HEK293 (cell line): ENCODE data around the gene SOX13.

Experiments used
- CTCF ChIA-PET: fragments of 350-600 bp; formaldehyde crosslinking; extraction: SDS; loops from one replicate; lab custom pipeline; 2021; ENCODE audit warnings: antibody characterized with exemption; lab: Yijun Ruan, JAX
- POLR2A ChIA-PET: fragments of 300-600 bp; formaldehyde crosslinking; extraction: SDS; loops from one replicate; lab custom pipeline; 2020; ENCODE audit warnings: antibody characterized with exemption, inconsistent platforms; lab: Yijun Ruan, JAX
- H3K27ac ChIP-seq: fragments of 200-500 bp; sonication (Bioruptor generic); 2 replicates; pipeline ENCODE4 v1.5.1; 2014; ENCODE audit warnings: low read depth, low read length, control low read depth, inconsistent platforms; ENCODE audit errors: extremely low read depth
- H3K36me3 ChIP-seq, 2 experiments: fragments of 200-500 bp in 1 of 2; sonication (Bioruptor generic) in 1 of 2; 1 replicate in 1 of 2; 2 replicates in 1 of 2; pipeline ENCODE4 v1.5.1; 2014 to 2017; ENCODE audit warnings: inconsistent platforms in 2 of 2, low read length in 2 of 2; ENCODE audit not compliant: control insufficient read depth in 2 of 2, insufficient read depth in 1 of 2
- H3K4me1 ChIP-seq: fragments of 200-500 bp; sonication (Bioruptor generic); 2 replicates; pipeline ENCODE4 v1.5.1; 2014; ENCODE audit warnings: mild to moderate bottlenecking, low read length, inconsistent platforms; ENCODE audit not compliant: control insufficient read depth, insufficient read depth
- H3K4me3 ChIP-seq: 2 replicates; pipeline ENCODE4 v1.5.1; 2011; ENCODE audit warnings: low read depth, mild to moderate bottlenecking, control low read depth, low read length, moderate library complexity
- H3K9me3 ChIP-seq: fragments of 200-500 bp; sonication (Bioruptor generic); 2 replicates; pipeline ENCODE4 v1.5.1; 2014; ENCODE audit warnings: low read depth, low read length, inconsistent platforms; ENCODE audit not compliant: control insufficient read depth, insufficient read depth
- GLI2 ChIP-seq: fragments of 450-650 bp; formaldehyde crosslinking; IDR thresholded peaks from 2 replicates; pipeline ENCODE4; 2017; ENCODE audit warnings: missing biosample characterization, missing genetic modification characterization, low read depth, borderline replicate concordance
- KLF17 ChIP-seq: fragments of 450-650 bp; formaldehyde crosslinking; IDR thresholded peaks from 2 replicates; pipeline ENCODE4 v1.5.1; 2016; ENCODE audit warnings: missing biosample characterization, missing genetic modification characterization
- OVOL3 ChIP-seq: fragments of 450-650 bp; formaldehyde crosslinking; IDR thresholded peaks from 2 replicates; pipeline ENCODE4 v1.5.1; 2016; ENCODE audit warnings: missing biosample characterization, missing genetic modification characterization
- SALL2 ChIP-seq: fragments of 450-650 bp; formaldehyde crosslinking; IDR thresholded peaks from 2 replicates; pipeline ENCODE4 v1.5.0; 2017; ENCODE audit warnings: missing biosample characterization, mild to moderate bottlenecking, missing genetic modification characterization, borderline replicate concordance
- TRIM28 ChIP-seq: IDR thresholded peaks from 2 replicates; pipeline ENCODE4 v1.6.1; 2011; ENCODE audit warnings: low read length, control low read depth, borderline replicate concordance
- ZBTB17 ChIP-seq: fragments of 450-650 bp; formaldehyde crosslinking; IDR thresholded peaks from 2 replicates; pipeline ENCODE4 v1.5.1; 2016; ENCODE audit warnings: missing biosample characterization, missing genetic modification characterization
- ZEB2 ChIP-seq: fragments of 450-650 bp; formaldehyde crosslinking; IDR thresholded peaks from 2 replicates; pipeline ENCODE4 v1.5.1; 2016; ENCODE audit warnings: missing biosample characterization, missing genetic modification characterization
- ZFP37 ChIP-seq: fragments of 450-650 bp; formaldehyde crosslinking; IDR thresholded peaks from 2 replicates; pipeline ENCODE4 v1.5.1; 2016; ENCODE audit warnings: missing biosample characterization, missing genetic modification characterization
- ZNF2 ChIP-seq: fragments of 450-650 bp; formaldehyde crosslinking; IDR thresholded peaks from 2 replicates; pipeline ENCODE4 v1.5.1; 2016; ENCODE audit warnings: missing biosample characterization, missing genetic modification characterization
- ZNF211 ChIP-seq: fragments of 450-650 bp; formaldehyde crosslinking; IDR thresholded peaks from 2 replicates; pipeline ENCODE4 v1.5.1; 2016; ENCODE audit warnings: low read depth, missing biosample characterization, missing genetic modification characterization
- ZNF223 ChIP-seq: fragments of 450-650 bp; formaldehyde crosslinking; IDR thresholded peaks from 2 replicates; pipeline ENCODE4 v1.5.1; 2016; ENCODE audit warnings: missing biosample characterization, missing genetic modification characterization
- ZNF324 ChIP-seq: fragments of 450-650 bp; formaldehyde crosslinking; IDR thresholded peaks from 2 replicates; pipeline ENCODE4 v1.5.1; 2016; ENCODE audit warnings: missing biosample characterization, missing genetic modification characterization
- ZNF416 ChIP-seq: fragments of 450-650 bp; formaldehyde crosslinking; IDR thresholded peaks from 2 replicates; pipeline ENCODE4 v1.5.1; 2016; ENCODE audit warnings: missing biosample characterization, missing genetic modification characterization
- ZNF571 ChIP-seq: fragments of 450-650 bp; formaldehyde crosslinking; IDR thresholded peaks from 2 replicates; pipeline ENCODE4 v1.5.0; 2017; ENCODE audit warnings: missing biosample characterization, missing genetic modification characterization
- ZNF580 ChIP-seq: fragments of 450-650 bp; formaldehyde crosslinking; IDR thresholded peaks from 2 replicates; pipeline ENCODE4 v1.5.1; 2016; ENCODE audit warnings: missing biosample characterization, missing genetic modification characterization
- ZNF600 ChIP-seq: fragments of 450-650 bp; formaldehyde crosslinking; IDR thresholded peaks from 2 replicates; pipeline ENCODE4 v1.5.1; 2016; ENCODE audit warnings: missing biosample characterization, missing genetic modification characterization
- ZNF624 ChIP-seq: fragments of 450-650 bp; formaldehyde crosslinking; IDR thresholded peaks from 2 replicates; pipeline ENCODE4 v1.5.1; 2017; ENCODE audit warnings: missing biosample characterization, missing genetic modification characterization
- ZNF792 ChIP-seq: fragments of 450-650 bp; formaldehyde crosslinking; IDR thresholded peaks from 2 replicates; pipeline ENCODE4 v1.5.1; 2016; ENCODE audit warnings: missing biosample characterization, missing genetic modification characterization
- ZSCAN4 ChIP-seq: fragments of 450-650 bp; formaldehyde crosslinking; IDR thresholded peaks from 2 replicates; pipeline ENCODE4 v1.5.1; 2017; ENCODE audit warnings: missing biosample characterization, missing genetic modification characterization
- TF ChIP-seq, protein P1 (sequence below): sonication (generic); formaldehyde crosslinking; IDR thresholded peaks from 2 replicates; pipeline ENCODE4 v1.8.1; 2022; ENCODE audit warnings: mild to moderate bottlenecking, moderate library complexity, missing genetic modification reagents

Gene SOX13

GRCh38 chr1:204116539-204116938, 43.6 kb downstream of the SOX13 start:
- POLR2A ChIA-PET, result interaction anchor here (0.5 kb wide), 1 partner anchor 344 kb away, joined by 3 read pairs; no protein-coding TSS in a partner anchor
- TF ChIP-seq ZNF2 (tag by site-specific recombination), result no peak
- Histone ChIP-seq H3K36me3 (peaks cover 0 to 11% of the 10 kb centered on the region in 2 experiments; a peak in 2 of 3 replicates), H3K4me3 (no peak overlapping the region), H3K27ac (no peak overlapping the region), H3K4me1 (no peaks in the 10 kb centered on the region), H3K9me3 (no peaks in the 10 kb centered on the region)
- CTCF ChIA-PET, result interaction anchor here (1.9 kb wide), 1 partner anchor 12 kb away, joined by 8 read pairs; no protein-coding TSS in a partner anchor

- TF ChIP-seq ZBTB17 (tag by site-specific recombination) (no peak), ZNF600 (tag by site-specific recombination) (no peak), ZFP37 (tag by site-specific recombination) (no peak), KLF17 (tag by site-specific recombination) (no peak), ZNF792 (tag by site-specific recombination) (no peak), ZNF624 (tag by site-specific recombination) (no peak), ZNF324 (tag by site-specific recombination) (no peak), GLI2 (tag by site-specific recombination) (no peak), ZNF571 (tag by site-specific recombination) (no peak), ZNF580 (tag by site-specific recombination) (no peak), OVOL3 (tag by site-specific recombination) (no peak), ZSCAN4 (tag by site-specific recombination) (no peak), ZNF211 (tag by site-specific recombination) (no peak), ZNF416 (tag by site-specific recombination) (no peak), ZNF223 (tag by site-specific recombination) (no peak), ZEB2 (tag by site-specific recombination) (no peak), TRIM28 (no peak), SALL2 (tag by site-specific recombination) (no peak)
- TF ChIP-seq, protein P1, sequence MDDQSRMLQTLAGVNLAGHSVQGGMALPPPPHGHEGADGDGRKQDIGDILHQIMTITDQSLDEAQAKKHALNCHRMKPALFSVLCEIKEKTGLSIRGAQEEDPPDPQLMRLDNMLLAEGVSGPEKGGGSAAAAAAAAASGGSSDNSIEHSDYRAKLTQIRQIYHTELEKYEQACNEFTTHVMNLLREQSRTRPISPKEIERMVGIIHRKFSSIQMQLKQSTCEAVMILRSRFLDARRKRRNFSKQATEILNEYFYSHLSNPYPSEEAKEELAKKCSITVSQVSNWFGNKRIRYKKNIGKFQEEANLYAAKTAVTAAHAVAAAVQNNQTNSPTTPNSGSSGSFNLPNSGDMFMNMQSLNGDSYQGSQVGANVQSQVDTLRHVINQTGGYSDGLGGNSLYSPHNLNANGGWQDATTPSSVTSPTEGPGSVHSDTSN (CRISPR knock-in tag), result no peak
- Histone ChIP-seq H3K36me3 (peaks cover 0 to 44% of the 10 kb centered on the region in 2 experiments; a peak in 2 of 3 replicates), H3K4me3 (no peak overlapping the region), H3K9me3 (no peaks in the 10 kb centered on the region), H3K27ac (no peak overlapping the region), H3K4me1 (no peaks in the 10 kb centered on the region)
- POLR2A ChIA-PET, result no interaction called here
- CTCF ChIA-PET, result interaction anchor here (0.7 kb wide), 1 partner anchor 38 kb away, joined by 3 read pairs; no protein-coding TSS in a partner anchor
These were observed 49.1 kb downstream of the SOX13 start for GRCh38 chr1:204121840-204122555.
